Pancreas (tissue), 10 donors: ENCODE results near the gene BPIFB6. TPM values are rescaled to one million over a fixed set of nuclear protein-coding genes. Genes with fewer than 3 reads are reported as not detected.

Experiments
- ATAC-seq, 4 donors: fragments of 200-7000 bp; cut with Tn5 transposase; one replicate each; pipeline versions ENCODE4 v1.8.0 to v1.9.1; 2020; ENCODE audit warnings: mild to moderate bottlenecking in 4 of 4, moderate library complexity in 4 of 4
- DNase-seq, 6 donors: peaks; one replicate each; pipeline ENCODE4 v3.0.0-alpha.2; 2020
- FAIRE-seq: peaks from 2 replicates; lab custom pipeline; 2012; peaks lifted over from hg19 to GRCh38; lab: Jason Lieb, UNC
- H3K27ac ChIP-seq, 4 donors: fragments of 200-600 bp; sonication (generic); 1 replicate in 3 of 4; 2 replicates in 1 of 4; pipeline versions ENCODE4 v1.5.0 to v1.8.0; 2020
- H3K27me3 ChIP-seq, 4 donors: fragments of 200-600 bp; one replicate each; pipeline ENCODE4 v1.8.0; 2021
- H3K36me3 ChIP-seq, 3 donors: fragments of 200-600 bp; sonication (generic) in 1 of 3; one replicate each; pipeline versions ENCODE4 v1.5.0 to v1.8.0; 2020 to 2021
- H3K4me1 ChIP-seq, 3 donors: fragments of 200-600 bp; one replicate each; pipeline ENCODE4 v1.8.0; 2021
- H3K4me3 ChIP-seq, 4 donors: fragments of 200-600 bp; sonication (generic) in 2 of 4; one replicate each; pipeline versions ENCODE4 v1.5.0 to v1.8.0; 2020 to 2021
- H3K9me3 ChIP-seq, 4 donors: fragments of 200-600 bp; one replicate each; pipeline ENCODE4 v1.8.0; 2021
- CTCF ChIP-seq, 4 donors: fragments of 200-600 bp; sonication (generic) in 3 of 4; IDR thresholded peaks; one replicate each; pipeline versions ENCODE4 v1.5.0 to v1.8.0; 2021; ENCODE audit warnings: antibody characterized with exemption in 4 of 4
- WGBS, 2 donors: extraction: QIAGEN DNeasy Blood & Tissue Kit; methylation state at CpG; one replicate each; pipeline ENCODE4 v1.1.7; 2013; 5-methylcytosine and 5-hydroxymethylcytosine counted together
- intact Hi-C, 3 donors: fragments of 100-400 bp; cut with DNase I; formaldehyde crosslinking; loops; one replicate each; pipeline versions ENCODE4 v1.11.1 to v1.14.2; 2022
- polyA plus RNA-seq, 2 donors: library from polyadenylated mRNA; stranded (reverse); fragments of 200-250 nt; gene quantifications; one replicate each; pipeline ENCODE4 v1.2.3, GENCODE V29; 2013
- total RNA-seq, 6 donors: library from RNA; stranded (reverse); fragmentation: NEBNext Ultra II Directional in 4 of 6; extraction: Animal tissue kit (Norgen Biotek cat#: 25700) in 4 of 6; gene quantifications; one replicate each; pipeline versions ENCODE4 v1.2.1 to v1.2.4, GENCODE V29; 2021 to 2023
- donor health status: healthy with polysubstance abuse.
- donor health status: DM: no; HTN: no; CAD: no; lungs with moderate emphysema.
- donor health status: DM: no; HTN: no; CAD: no.
- donor health status: control.
- donor health status: control.
- donor health status: Bipolar disorder and iron deficiency.
- donor health status: DM: yes; HTN: yes; CAD: no.
- donor health status: DM: no; HTN: no; CAD: no.
- donor health status: DM: no; HTN: no; CAD: no.
- donor health status: DM: yes; HTN: yes; CAD: no.

BPIFB6 gene
- total and polyA plus RNA-seq, 8 donors: not detected

- FAIRE-seq (no peak), ATAC-seq (no peak), DNase-seq (no peak)
- Histone ChIP-seq H3K36me3 (no peaks in the 10 kb centered on the region), H3K4me3 (no peak overlapping the region), H3K27ac (no peak overlapping the region), H3K9me3 (no peaks in the 10 kb centered on the region), H3K4me1 (no peaks in the 10 kb centered on the region), H3K27me3 (peaks cover 0 to 4% (median 0%) of the 10 kb centered on the region in 4 donors)
- intact Hi-C loops: no loop called here
- no peak for TF ChIP-seq CTCF (IDR thresholded peaks at IDR 0.05)
- 36 to 58% methylated on average over 15 of the region's 15 CpGs for WGBS, 2 donors
These were observed 15.5 kb upstream of the BPIFB6 start for GRCh38 chr20:33015700-33016580.

DNA sequence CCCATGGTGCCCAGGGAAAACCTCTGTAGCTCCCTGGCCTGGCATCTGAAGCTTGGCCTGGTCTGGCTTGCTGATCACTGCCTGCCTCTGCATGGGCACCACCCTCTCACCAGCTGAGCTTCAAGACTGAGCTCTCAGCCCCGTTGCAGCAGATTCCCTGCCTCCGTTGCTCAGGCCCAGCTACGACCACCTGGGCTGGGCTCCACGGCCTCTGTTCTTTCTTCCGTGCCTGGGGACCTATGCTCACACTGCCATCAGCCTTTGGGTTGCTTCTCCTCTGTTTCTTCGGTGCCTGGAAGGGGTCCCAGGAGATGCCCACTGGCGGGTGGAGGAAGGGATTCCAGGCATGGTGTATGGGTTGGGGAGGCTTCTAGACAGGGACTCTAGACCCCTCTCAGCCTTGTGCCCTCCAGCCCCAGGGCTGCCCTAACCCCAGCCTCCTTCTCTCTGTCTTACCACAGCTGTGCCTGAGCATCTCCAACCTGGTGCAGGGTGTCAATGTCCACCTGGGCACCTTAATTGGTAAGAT, 14.8 kb upstream of the BPIFB6 start:
- DNase-seq: no peak
- Histone ChIP-seq H3K9me3 (no peaks in the 10 kb centered on the region), H3K4me3 (no peak overlapping the region), H3K27me3 (peaks cover 0 to 4% (median 0%) of the 10 kb centered on the region in 4 donors), H3K27ac (no peak overlapping the region), H3K36me3 (no peaks in the 10 kb centered on the region), H3K4me1 (no peaks in the 10 kb centered on the region)
- TF ChIP-seq CTCF (IDR thresholded peaks at IDR 0.05): no peak
- intact Hi-C loops: no loop called here
- FAIRE-seq: no peak
- no peak for ATAC-seq
- WGBS, 2 donors: 40 to 54% methylated on average over 7 of the region's 7 CpGs

- no peak overlapping the region for H3K27ac ChIP-seq
- H3K9me3 ChIP-seq: no peaks in the 10 kb centered on the region
- WGBS, 2 donors: 60 to 73% methylated on average over 7 of the region's 7 CpGs
- H3K27me3 ChIP-seq: peaks cover 0 to 4% (median 0%) of the 10 kb centered on the region in 4 donors
- FAIRE-seq (no peak), DNase-seq (no peak), ATAC-seq (no peak)
- intact Hi-C loops: no loop called here
- no peak for TF ChIP-seq CTCF (IDR thresholded peaks at IDR 0.05)
- H3K4me3 ChIP-seq: no peak overlapping the region
- H3K4me1 ChIP-seq: no peaks in the 10 kb centered on the region
- H3K36me3 ChIP-seq: no peaks in the 10 kb centered on the region
These were observed 13.9 kb upstream of the BPIFB6 start for GRCh38 chr20:33017542-33017941.

DNA sequence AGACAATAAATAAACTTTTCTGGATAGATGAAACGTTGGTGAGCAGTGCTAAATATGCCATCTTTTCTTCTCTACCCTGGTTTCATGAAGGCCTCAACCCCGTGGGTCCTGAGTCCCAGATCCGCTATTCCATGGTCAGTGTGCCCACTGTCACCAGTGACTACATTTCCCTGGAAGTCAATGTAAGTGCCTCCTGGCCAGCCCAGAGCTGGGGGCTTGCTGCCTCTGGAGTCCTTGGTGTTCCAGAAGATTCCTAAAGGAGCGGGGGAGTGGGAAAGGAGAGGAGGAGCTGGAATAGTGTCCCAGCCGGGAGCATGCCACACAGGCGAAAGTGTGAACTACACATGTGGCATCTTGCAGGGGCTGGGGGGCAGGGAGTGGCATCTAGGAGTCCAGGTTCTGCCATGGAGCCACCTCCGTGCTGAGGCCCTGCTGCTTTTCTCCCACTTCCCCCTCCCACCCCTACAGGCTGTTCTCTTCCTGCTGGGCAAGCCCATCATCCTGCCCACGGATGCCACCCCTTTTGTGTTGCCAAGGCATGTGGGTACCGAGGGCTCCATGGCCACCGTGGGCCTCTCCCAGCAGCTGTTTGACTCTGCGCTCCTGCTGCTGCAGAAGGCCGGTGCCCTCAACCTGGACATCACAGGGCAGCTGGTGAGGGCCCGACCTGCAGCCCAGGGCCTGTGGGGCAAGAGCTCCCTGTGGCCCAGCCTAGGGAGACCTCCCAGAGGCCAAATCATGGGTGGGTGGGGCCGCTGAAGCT, 13.1 kb upstream of the BPIFB6 start:
- H3K36me3 ChIP-seq: no peaks in the 10 kb centered on the region
- H3K27ac ChIP-seq: no peak overlapping the region
- H3K27me3 ChIP-seq: peaks cover 0 to 2% (median 0%) of the 10 kb centered on the region in 4 donors
- 51 to 63% methylated on average over 14 of the region's 14 CpGs for WGBS, 2 donors
- ATAC-seq: no peak
- H3K4me3 ChIP-seq: no peak overlapping the region
- intact Hi-C loops: no loop called here
- H3K9me3 ChIP-seq: no peaks in the 10 kb centered on the region
- FAIRE-seq: no peak
- TF ChIP-seq CTCF (IDR thresholded peaks at IDR 0.05): no peak
- no peaks in the 10 kb centered on the region for H3K4me1 ChIP-seq
- no peak for DNase-seq
